Kidney epithelial cell (primary cell): ENCODE results near the gene SLC43A2. TPM values are rescaled to one million over a fixed set of nuclear protein-coding genes. Genes with fewer than 3 reads are reported as not detected.

Source experiments
- DNase-seq: peaks from one replicate; pipeline ENCODE4 v3.0.0-alpha.2; 2010; ENCODE audit warnings: low read depth
- H3K27me3 ChIP-seq: 2 replicates; pipeline ENCODE4 v1.6.0; 2011; ENCODE audit warnings: low read length; ENCODE audit not compliant: control insufficient read depth, insufficient read depth
- H3K36me3 ChIP-seq: 2 replicates; pipeline ENCODE4 v1.5.1; 2011; ENCODE audit warnings: low read length; ENCODE audit not compliant: control insufficient read depth, insufficient read depth
- H3K4me3 ChIP-seq: 2 replicates; pipeline ENCODE4 v1.5.1; 2011; ENCODE audit warnings: low read depth, mild to moderate bottlenecking, control low read depth, low read length
- CTCF ChIP-seq: IDR thresholded peaks from 2 replicates; pipeline ENCODE4 v1.5.1; 2011; ENCODE audit warnings: mild to moderate bottlenecking, moderate library complexity, low read length, control low read depth, inconsistent platforms; ENCODE audit not compliant: insufficient read depth, poor library complexity, severe bottlenecking
- total RNA-seq: library from RNA; depleted of rRNA; stranded (reverse); fragments of >200 nt; gene quantifications from 2 replicates; pipeline ENCODE4 v1.2.3, GENCODE V29; 2015

The SLC43A2 gene
- total RNA-seq, 1 donor from 2014 or later, result 9.1 TPM

- no peak for TF ChIP-seq CTCF
- no peak overlapping the region for H3K4me3 ChIP-seq
- no peaks in the 10 kb centered on the region for H3K27me3 ChIP-seq
- peak; percentile 60 for DNase-seq
- no peaks in the 10 kb centered on the region for H3K36me3 ChIP-seq
Observed at GRCh38 chr17:1590029-1590746, 38.4 kb downstream of the SLC43A2 start.

- no peak for DNase-seq
- no peaks in the 10 kb centered on the region for H3K27me3 ChIP-seq
- TF ChIP-seq CTCF, result no peak
- no peaks in the 10 kb centered on the region for H3K36me3 ChIP-seq
- no peak overlapping the region for H3K4me3 ChIP-seq
Observed at GRCh38 chr17:1588821-1589585, 39.6 kb downstream of the SLC43A2 start.

- Histone ChIP-seq H3K36me3 (no peaks in the 10 kb centered on the region), H3K4me3 (no peak overlapping the region), H3K27me3 (no peaks in the 10 kb centered on the region)
- no peak for DNase-seq
- no peak for TF ChIP-seq CTCF
Observed at GRCh38 chr17:1584167-1584566, 44.5 kb downstream of the SLC43A2 start.

- no peaks in the 10 kb centered on the region for H3K36me3 ChIP-seq
- DNase-seq, result no peak
- TF ChIP-seq CTCF, result no peak
Observed at GRCh38 chr17:1583556-1583955, 45.1 kb downstream of the SLC43A2 start.

GRCh38 chr17:1582374-1582773, 46.3 kb downstream of the SLC43A2 start:
- no peaks in the 10 kb centered on the region for H3K27me3 ChIP-seq
- H3K36me3 ChIP-seq, result no peaks in the 10 kb centered on the region
- H3K4me3 ChIP-seq, result no peak overlapping the region
- DNase-seq, result no peak
- no peak for TF ChIP-seq CTCF

More at GRCh38 chr17:1583556-1583955, 45.1 kb downstream of the SLC43A2 start:
- Histone ChIP-seq H3K4me3 (no peak overlapping the region), H3K27me3 (no peaks in the 10 kb centered on the region)
